Activated T-helper 9 cell treated with anti-CD3 and anti-CD28 coated beads, Interleukin-2, amount 50 U/mL, for 16 hours (primary cell): Measurements from ENCODE around the gene SIGLECL1.

Source experiments
- DNase-seq: peaks from one replicate; pipeline ENCODE4 v3.0.0-alpha.2; 2020; ENCODE audit warnings: low read depth

SIGLECL1 gene

GRCh38 chr19:51295382-51296126 lies 44.7 kb downstream of the SIGLECL1 start:
- DNase-seq = no peak

DNA sequence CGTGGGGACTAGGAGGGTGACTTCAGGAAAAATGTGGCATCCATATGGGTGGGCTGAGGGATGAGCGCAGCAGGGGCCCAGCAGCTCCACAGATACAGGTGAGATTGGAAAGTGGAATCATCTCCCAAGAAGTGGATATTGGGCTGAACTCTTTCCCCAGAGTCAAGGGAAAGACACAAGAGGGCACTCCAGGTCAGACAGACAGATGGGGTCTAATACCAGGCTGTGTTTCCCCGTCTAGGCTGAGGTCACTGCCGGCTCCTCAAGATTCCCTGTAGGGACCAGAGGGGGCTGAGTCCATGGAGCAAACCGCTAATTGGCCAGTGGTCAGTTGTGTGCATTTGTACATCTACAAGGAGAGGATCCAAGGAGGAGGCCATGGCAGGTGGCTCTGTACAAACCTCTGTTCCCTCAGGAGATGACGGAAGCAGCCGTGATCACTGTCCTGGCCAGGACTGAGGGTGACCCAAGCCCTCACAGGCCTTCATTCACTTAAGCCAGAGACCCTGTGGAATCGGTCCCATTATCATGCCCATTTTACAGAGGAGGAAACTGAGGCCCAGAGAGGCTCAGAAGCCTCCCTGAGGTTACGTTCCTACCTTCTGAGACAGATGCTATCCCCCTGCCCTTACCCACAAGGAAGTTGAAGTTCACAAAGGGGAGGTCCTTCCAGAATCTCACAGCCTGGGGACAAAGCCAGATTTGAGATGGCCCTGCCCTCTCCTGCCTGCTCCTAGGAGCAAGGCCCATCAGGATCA lies 45.6 kb downstream of the SIGLECL1 start:
- no peak for DNase-seq

GRCh38 chr19:51297406-51297805 lies 46.5 kb downstream of the SIGLECL1 start:
- DNase-seq = no peak

- no peak for DNase-seq
These were observed 50.4 kb downstream of the SIGLECL1 start for GRCh38 chr19:51301266-51301665.

DNA sequence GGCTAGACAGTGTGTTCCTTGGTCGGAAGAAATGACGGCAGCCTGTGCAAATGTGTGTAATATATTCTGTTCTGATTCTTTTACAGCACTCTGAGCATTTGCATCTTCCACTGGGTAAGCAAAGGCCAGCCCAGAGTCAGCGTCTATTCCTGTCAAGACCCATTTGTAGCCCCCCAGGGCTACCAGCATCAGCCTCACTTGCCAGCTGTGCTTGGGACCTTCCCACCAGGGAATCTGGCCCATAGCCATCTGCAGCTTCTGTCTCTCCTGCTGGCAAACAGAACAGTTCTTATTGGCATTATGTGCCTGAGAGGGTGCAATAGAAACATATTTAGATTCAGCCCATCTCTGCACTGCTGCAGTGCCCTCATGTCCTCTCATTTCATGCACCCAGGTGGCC lies 54.6 kb downstream of the SIGLECL1 start:
- DNase-seq = no peak

DNA sequence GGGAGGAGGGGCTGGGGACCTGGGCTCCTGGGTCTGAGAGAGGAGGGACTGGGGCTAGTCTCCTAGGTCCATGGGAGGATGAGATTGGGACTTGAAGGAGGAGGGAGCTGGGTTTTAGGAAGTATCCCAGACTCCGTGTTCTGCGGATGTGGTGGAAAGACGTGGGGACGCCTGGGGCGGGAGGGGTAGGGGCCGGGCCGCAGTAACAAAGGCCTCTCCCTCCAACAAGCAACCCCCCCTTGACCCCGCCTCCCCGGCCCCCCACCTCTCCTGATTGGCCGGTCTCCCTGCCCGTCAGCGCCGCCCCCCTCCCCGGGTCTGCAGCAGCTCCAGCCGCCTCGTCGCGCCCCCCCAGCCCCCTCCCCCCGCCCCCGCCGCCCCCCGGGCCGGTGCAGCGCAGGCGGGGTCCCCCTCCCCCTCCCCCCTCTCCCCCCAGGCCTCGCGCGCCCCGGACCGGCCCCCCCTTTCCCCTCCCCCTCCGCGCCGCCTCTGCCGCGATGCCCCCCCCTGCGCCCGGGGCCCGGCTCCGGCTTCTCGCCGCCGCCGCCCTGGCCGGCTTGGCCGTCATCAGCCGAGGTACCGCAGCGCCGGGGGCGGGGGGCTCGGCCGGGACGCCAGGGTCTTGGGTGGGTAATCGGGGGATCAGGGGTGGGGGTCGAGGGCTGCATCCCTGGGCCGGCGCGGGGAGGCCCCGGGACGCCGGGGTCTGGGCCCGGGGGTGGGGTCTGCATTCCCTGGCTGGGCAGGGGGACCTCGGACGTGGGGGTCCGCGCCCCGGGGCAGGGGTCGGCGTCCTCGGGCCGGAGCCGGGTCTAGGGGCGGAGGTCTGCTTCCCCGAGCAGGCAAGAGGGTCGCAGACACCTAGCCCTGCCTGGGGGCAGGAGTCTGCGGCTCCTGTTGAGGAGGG lies 60.7 kb downstream of the SIGLECL1 start, which contains the start of gene IGLON5:
TSS of gene IGLON5 (plus strand) at position 294 of the 907 bp plus-strand sequence. CDS start at position 498, 204 bp downstream.
- no peak for DNase-seq

- no peak for DNase-seq
These were observed 65.8 kb downstream of the SIGLECL1 start for GRCh38 chr19:51316688-51317087.

DNA sequence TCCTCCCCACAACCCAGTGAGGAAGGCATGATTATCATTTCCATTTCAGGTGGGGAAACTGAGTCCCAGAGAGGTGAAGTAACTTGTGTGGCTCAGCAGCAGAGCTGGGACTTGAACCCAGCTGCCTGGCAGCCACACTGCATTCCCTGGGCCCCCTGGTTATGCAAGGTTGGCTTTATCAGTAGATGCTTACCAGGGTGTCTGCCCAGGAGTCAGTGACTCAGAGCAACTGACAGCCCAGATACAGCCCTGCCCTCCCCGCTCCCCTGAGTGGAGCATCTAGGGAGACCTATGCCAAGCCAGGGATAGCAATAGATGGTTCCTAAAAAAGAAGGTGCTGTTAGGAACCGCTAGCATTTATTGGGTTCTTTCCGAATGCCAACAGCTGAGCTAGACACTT lies 66.5 kb downstream of the SIGLECL1 start:
- DNase-seq = no peak

DNA sequence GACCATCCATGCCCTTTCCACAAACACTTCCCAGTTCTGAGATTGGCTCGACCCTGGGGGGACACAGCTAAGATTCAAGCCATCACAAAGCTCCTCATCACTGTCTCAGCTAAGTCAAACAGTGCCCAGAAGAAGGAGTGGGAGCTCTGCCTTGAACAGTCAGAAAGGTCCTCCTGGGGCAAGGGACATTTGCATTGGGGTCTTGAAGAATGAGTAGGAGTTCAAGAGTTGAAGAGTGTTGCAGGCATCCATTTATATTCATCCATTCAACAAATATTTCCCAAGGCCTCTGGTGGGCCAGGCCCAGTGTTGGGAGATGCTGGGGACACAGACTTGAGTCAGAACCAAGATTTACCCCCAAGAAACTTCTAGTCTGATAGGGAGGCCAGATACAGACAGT lies 67.1 kb downstream of the SIGLECL1 start:
- no peak for DNase-seq
